ENCODE measurements around the gene TSPAN1. TPM values are rescaled to one million over a fixed set of nuclear protein-coding genes. Genes with fewer than 3 reads are reported as not detected.

The TSPAN1 gene
- total and polyA plus RNA-seq, 8 donors, result 2.1 to 12.4 (median 6.4) TPM

DNA sequence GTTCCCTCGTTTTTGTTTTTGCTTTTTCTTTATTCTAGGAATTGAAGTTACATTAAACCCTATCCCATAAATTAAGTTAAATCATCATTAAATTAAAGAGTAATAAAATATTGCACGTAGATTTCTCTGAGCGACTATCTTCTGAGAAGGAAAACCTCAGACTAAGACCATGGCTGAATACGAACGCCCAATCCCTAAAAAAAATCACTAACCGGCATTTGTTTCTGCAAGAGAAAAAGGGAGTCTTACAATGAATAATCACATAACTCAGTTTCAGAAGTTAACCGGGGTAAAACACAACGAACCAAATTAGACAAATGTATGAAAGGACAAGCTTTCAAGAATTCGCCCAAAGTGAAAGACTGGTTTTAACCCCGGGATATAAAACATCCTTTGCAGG lies 43.8 kb upstream of the TSPAN1 start:
- DNase-seq (no peak), FAIRE-seq (no peak), ATAC-seq (no peak)
- no peaks in the 10 kb centered on the region for H3K9me3 ChIP-seq
- WGBS, 2 donors, result 8 to 13% methylated on average over 10 of the region's 10 CpGs
- peaks cover 0 to 9% (median 5%) of the 10 kb centered on the region in 3 donors for H3K4me1 ChIP-seq
- intact Hi-C loops (cut with DNase I), result no loop called here
- no peaks in the 10 kb centered on the region for H3K36me3 ChIP-seq
- TF ChIP-seq, protein P1, sequence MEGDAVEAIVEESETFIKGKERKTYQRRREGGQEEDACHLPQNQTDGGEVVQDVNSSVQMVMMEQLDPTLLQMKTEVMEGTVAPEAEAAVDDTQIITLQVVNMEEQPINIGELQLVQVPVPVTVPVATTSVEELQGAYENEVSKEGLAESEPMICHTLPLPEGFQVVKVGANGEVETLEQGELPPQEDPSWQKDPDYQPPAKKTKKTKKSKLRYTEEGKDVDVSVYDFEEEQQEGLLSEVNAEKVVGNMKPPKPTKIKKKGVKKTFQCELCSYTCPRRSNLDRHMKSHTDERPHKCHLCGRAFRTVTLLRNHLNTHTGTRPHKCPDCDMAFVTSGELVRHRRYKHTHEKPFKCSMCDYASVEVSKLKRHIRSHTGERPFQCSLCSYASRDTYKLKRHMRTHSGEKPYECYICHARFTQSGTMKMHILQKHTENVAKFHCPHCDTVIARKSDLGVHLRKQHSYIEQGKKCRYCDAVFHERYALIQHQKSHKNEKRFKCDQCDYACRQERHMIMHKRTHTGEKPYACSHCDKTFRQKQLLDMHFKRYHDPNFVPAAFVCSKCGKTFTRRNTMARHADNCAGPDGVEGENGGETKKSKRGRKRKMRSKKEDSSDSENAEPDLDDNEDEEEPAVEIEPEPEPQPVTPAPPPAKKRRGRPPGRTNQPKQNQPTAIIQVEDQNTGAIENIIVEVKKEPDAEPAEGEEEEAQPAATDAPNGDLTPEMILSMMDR (IDR thresholded peaks at IDR 0.05), result no peak
- no peak overlapping the region for H3K27ac ChIP-seq
- peaks cover 0 to 28% (median 8%) of the 10 kb centered on the region in 4 donors for H3K27me3 ChIP-seq
- H3K4me3 ChIP-seq, result peak overlapping the region in 2 of 4 donors; percentile 53 to 61

- intact Hi-C loops (cut with DNase I), result no loop called here
- Histone ChIP-seq H3K4me1 (peaks cover 0 to 9% (median 5%) of the 10 kb centered on the region in 3 donors), H3K36me3 (no peaks in the 10 kb centered on the region), H3K27ac (peak overlapping the region; percentile 80 to 94 (median 86)), H3K4me3 (peak overlapping the region; percentile 34 to 61 (median 55)), H3K27me3 (peaks cover 0 to 28% (median 8%) of the 10 kb centered on the region in 4 donors), H3K9me3 (no peaks in the 10 kb centered on the region)
- TF ChIP-seq, protein P1 (IDR thresholded peaks at IDR 0.05), result no peak
- ATAC-seq (peak in 2 of 4 donors; percentile 2 to 5), FAIRE-seq (no peak), DNase-seq (peak in 1 of 6 donors; percentile 10)
- 2% methylated on average over 34 to 38 of the region's 38 CpGs for WGBS, 2 donors
Measured at GRCh38 chr1:46131712-46132528, 43.0 kb upstream of the TSPAN1 start.

DNA sequence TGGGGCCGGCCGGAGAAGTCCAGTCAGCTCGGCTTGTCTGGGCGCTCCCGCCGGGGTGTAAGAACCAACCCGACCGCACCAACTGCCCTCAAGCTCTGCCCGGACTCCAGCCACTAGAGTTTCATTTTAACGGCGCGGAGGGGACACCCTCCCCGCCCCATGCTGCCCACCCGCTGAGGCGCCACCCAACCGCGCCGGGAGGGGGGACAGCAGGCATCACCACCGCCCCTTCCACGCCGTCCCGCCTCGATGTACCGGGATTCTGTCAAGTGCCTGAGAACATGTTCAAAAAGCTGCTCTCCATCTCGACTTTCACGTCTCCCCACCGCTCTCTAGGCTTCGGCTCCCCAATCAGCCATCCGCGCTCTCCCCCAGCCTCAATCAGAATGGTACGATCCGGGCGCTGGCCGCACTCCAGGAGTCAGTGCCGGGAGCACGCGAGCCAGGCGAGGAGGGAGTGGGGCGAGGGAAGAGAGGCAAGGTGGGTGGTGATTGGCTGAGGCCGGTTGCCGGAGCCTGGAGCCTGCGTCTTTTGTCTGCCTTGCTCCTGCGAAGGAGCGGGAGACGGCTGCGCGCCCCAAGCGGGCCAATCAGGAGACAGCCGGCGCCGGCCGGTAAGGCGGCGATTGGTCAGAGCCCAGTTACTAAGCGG lies 42.2 kb upstream of the TSPAN1 start, which contains the start of gene PIK3R3:
TSS of gene PIK3R3 (minus strand) at position 101 of the 652 bp plus-strand sequence. CDS start 677 bp downstream, outside the sequence.
- intact Hi-C loops (cut with DNase I), result no loop called here
- peak; percentile 94 for FAIRE-seq
- 0% methylated on average over 50 to 55 of the region's 55 CpGs for WGBS, 2 donors
- no peaks in the 10 kb centered on the region for H3K36me3 ChIP-seq
- TF ChIP-seq, protein P1 (IDR thresholded peaks at IDR 0.05), result no peak
- no peaks in the 10 kb centered on the region for H3K9me3 ChIP-seq
- peaks cover 0 to 9% (median 5%) of the 10 kb centered on the region in 3 donors for H3K4me1 ChIP-seq
- H3K27me3 ChIP-seq, result peaks cover 0 to 28% (median 8%) of the 10 kb centered on the region in 4 donors
- peak within 1 kb of the TSS; percentile 80 to 94 (median 86) for H3K27ac ChIP-seq
- peak; percentile 96 to 99 (median 98) for ATAC-seq
- H3K4me3 ChIP-seq, result peak within 1 kb of the TSS; percentile 53 to 61 (median 56)
- peak; percentile 97 to 99 (median 98) for DNase-seq

DNA sequence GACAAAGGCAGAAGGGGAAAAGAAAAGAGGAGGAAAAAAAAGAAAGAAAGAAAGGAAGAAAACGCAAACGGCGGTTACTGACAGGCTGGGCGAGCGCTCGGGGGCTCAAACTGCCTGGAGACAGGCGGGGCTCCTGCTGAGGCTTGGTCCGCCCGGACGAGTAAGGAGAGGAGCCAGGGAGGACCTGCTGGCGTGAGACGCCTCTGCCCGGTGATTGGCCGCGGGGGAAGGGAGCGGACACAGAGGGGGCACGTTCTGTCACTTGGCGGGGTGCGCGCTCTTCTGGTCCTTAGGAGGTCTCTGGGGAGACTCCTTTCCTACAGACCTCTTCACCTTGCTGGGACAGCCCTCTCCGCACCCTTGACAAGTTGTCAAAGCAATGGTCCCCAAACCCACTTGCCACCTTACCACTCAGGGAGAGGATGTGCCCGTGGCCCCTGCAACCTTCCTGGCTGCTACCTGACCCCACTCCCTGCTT lies 41.7 kb upstream of the TSPAN1 start:
- Histone ChIP-seq H3K4me1 (peaks cover 0 to 9% (median 5%) of the 10 kb centered on the region in 3 donors), H3K36me3 (no peaks in the 10 kb centered on the region), H3K4me3 (peak overlapping the region; percentile 45 to 61 (median 54)), H3K27ac (peak overlapping the region; percentile 38 to 94 (median 83)), H3K27me3 (peaks cover 0 to 26% (median 8%) of the 10 kb centered on the region in 4 donors), H3K9me3 (no peaks in the 10 kb centered on the region)
- DNase-seq (peak in 1 of 6 donors; percentile 80), ATAC-seq (peak; percentile 12 to 57 (median 46)), FAIRE-seq (no peak)
- TF ChIP-seq, protein P1 (IDR thresholded peaks at IDR 0.05), result no peak
- WGBS, 2 donors, result 2% methylated on average over 18 to 22 of the region's 22 CpGs
- intact Hi-C loops (cut with DNase I), result no loop called here
